Esophagus muscularis mucosa (tissue), 4 donors: ENCODE measurements around the gene RUNX3. TPM values are rescaled to one million over a fixed set of nuclear protein-coding genes. Genes with fewer than 3 reads are reported as not detected.

ENCODE experiments used
- DNase-seq: peaks from one replicate; pipeline ENCODE4 v3.0.0-alpha.2; 2017; ENCODE audit errors: extremely low spot score
- H3K27ac ChIP-seq, 4 donors: fragments of 200-600 bp; sonication (generic); replicated peaks in 1 of 4; 1 replicate in 3 of 4; 2 replicates in 1 of 4; pipeline ENCODE4 v1.5.1; 2016 to 2019; ENCODE audit warnings: mild to moderate bottlenecking in 1 of 4
- H3K27me3 ChIP-seq, 4 donors: fragments of 200-600 bp; sonication (generic); one replicate each; pipeline versions ENCODE4 v1.5.1 to v1.6.0; 2016 to 2019
- H3K36me3 ChIP-seq, 4 donors: fragments of 200-600 bp; sonication (generic); one replicate each; pipeline ENCODE4 v1.5.1; 2016 to 2019
- H3K4me1 ChIP-seq, 4 donors: fragments of 200-600 bp; sonication (generic); one replicate each; pipeline ENCODE4 v1.5.1; 2016 to 2019
- H3K4me3 ChIP-seq, 4 donors: fragments of 200-600 bp; sonication (generic); 1 replicate in 2 of 4; 2 replicates in 2 of 4; pipeline ENCODE4 v1.5.1; 2016 to 2019; ENCODE audit warnings: mild to moderate bottlenecking in 4 of 4, moderate library complexity in 1 of 4
- H3K9me3 ChIP-seq, 4 donors: fragments of 200-600 bp; sonication (generic); 1 replicate in 3 of 4; 2 replicates in 1 of 4; pipeline ENCODE4 v1.5.1; 2016 to 2019
- EP300 ChIP-seq: sonication (generic); formaldehyde crosslinking; IDR thresholded peaks from one replicate; pipeline ENCODE4 v1.6.1; 2017; ENCODE audit warnings: antibody characterized with exemption
- POLR2A ChIP-seq: fragments of 450-650 bp; IDR thresholded peaks from one replicate; pipeline ENCODE4 v1.6.1; 2017; ENCODE audit warnings: antibody characterized with exemption, moderate library complexity, mild to moderate bottlenecking, low read depth
- POLR2AphosphoS5 ChIP-seq, 2 donors: sonication (generic); formaldehyde crosslinking; IDR thresholded peaks; one replicate each; pipeline ENCODE4 v1.6.1; 2017; ENCODE audit warnings: antibody characterized with exemption in 2 of 2
- WGBS: methylation state at CpG from one replicate; pipeline ENCODE4 v1.1.5; 2018; 5-methylcytosine and 5-hydroxymethylcytosine counted together
- intact Hi-C: fragments of 100-400 bp; cut with DNase I; formaldehyde crosslinking; loops from one replicate; pipeline ENCODE4 v1.15.1; 2023
- total RNA-seq, 4 donors: library from RNA; depleted of rRNA; stranded (reverse); fragments of >200 nt; gene quantifications; one replicate each; pipeline versions ENCODE4 v1.1.0 to v1.2.1, GENCODE V29; 2016
- TF ChIP-seq, protein P1 (sequence below), 3 experiments: fragments of 200-600 bp in 2 of 3; fragments of 450-650 bp in 1 of 3; sonication (generic) in 2 of 3; IDR thresholded peaks; one replicate each; pipeline ENCODE4 v1.5.1; 2017 to 2019; ENCODE audit warnings: antibody characterized with exemption in 3 of 3, mild to moderate bottlenecking in 2 of 3, moderate library complexity in 1 of 3

RUNX3 gene
- total RNA-seq, 4 donors from 2014 or later, result 0.91 to 4.4 (median 2.3) TPM

DNA sequence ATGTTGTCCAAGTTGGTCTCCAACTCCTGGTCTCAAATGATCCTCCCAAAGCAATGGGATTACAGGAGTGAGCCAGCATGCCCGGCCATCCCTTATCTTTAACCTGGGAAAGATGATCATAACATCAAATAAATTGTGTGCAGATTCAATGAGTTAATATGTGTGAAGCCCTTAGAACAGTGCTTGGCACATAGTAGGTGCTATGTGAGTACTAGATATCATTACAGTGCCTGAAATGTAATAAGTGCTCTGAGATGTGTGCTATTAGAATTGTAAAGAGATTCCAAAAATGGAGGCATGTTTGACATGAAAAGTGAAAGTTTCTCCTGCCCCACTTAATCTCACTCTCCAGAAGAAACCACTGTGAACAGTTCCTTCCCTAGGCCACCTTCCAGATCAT is 71.8 kb downstream of the RUNX3 start:
- intact Hi-C loops, result no loop called here
- Histone ChIP-seq H3K36me3 (no peaks in the 10 kb centered on the region), H3K9me3 (no peaks in the 10 kb centered on the region), H3K27me3 (peaks cover 0 to 35% (median 0%) of the 10 kb centered on the region in 4 donors), H3K4me3 (no peak overlapping the region), H3K27ac (no peak overlapping the region), H3K4me1 (no peaks in the 10 kb centered on the region)
- no peak for TF ChIP-seq POLR2AphosphoS5 (IDR thresholded peaks at IDR 0.05)
- TF ChIP-seq, protein P1, sequence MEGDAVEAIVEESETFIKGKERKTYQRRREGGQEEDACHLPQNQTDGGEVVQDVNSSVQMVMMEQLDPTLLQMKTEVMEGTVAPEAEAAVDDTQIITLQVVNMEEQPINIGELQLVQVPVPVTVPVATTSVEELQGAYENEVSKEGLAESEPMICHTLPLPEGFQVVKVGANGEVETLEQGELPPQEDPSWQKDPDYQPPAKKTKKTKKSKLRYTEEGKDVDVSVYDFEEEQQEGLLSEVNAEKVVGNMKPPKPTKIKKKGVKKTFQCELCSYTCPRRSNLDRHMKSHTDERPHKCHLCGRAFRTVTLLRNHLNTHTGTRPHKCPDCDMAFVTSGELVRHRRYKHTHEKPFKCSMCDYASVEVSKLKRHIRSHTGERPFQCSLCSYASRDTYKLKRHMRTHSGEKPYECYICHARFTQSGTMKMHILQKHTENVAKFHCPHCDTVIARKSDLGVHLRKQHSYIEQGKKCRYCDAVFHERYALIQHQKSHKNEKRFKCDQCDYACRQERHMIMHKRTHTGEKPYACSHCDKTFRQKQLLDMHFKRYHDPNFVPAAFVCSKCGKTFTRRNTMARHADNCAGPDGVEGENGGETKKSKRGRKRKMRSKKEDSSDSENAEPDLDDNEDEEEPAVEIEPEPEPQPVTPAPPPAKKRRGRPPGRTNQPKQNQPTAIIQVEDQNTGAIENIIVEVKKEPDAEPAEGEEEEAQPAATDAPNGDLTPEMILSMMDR (IDR thresholded peaks at IDR 0.05), result no peak
- no peak for TF ChIP-seq POLR2A
- no peak for TF ChIP-seq EP300
- no peak for DNase-seq
- WGBS, result 100% methylated on average over 1 of the region's 1 CpG

DNA sequence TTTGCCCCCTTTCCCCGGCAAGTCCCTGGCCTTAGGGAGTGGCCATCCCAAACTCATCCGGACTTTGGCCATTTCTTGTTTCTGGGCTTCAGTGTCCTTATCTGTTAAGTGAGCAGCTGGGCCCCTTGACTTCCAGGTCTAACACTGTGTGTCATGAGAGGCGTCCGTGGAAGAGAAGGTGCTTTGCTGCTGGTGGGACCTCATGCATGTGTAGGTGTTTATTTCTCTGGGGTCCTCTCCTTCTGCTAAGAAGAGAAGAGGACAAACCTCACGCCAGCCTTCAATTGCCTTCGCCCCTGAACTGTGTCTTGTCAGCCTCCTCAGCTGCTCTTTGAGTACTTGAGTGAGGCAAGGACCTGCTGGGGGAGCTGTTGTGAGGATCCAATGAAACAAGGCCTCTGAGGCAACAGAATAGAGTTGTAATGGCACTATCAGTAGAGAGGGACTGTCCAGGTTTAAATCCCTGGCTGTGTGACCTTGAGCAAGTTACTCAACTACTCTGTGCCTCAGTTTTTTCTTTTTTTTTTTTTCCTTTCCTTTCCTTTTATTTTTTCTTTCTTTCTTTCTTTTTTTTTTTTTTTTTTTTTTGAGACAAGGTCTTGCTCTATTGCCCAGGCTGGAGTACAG is 72.5 kb downstream of the RUNX3 start:
- Histone ChIP-seq H3K9me3 (no peaks in the 10 kb centered on the region), H3K27ac (no peak overlapping the region), H3K4me3 (no peak overlapping the region), H3K27me3 (peaks cover 0 to 29% (median 0%) of the 10 kb centered on the region in 4 donors), H3K4me1 (no peaks in the 10 kb centered on the region), H3K36me3 (no peaks in the 10 kb centered on the region)
- no peak for DNase-seq
- intact Hi-C loops, result no loop called here
- 84% methylated on average over 6 of the region's 6 CpGs for WGBS
- TF ChIP-seq, protein P1 (IDR thresholded peaks at IDR 0.05), result no peak
- TF ChIP-seq POLR2AphosphoS5 (IDR thresholded peaks at IDR 0.05) (no peak), EP300 (no peak), POLR2A (no peak)

DNA sequence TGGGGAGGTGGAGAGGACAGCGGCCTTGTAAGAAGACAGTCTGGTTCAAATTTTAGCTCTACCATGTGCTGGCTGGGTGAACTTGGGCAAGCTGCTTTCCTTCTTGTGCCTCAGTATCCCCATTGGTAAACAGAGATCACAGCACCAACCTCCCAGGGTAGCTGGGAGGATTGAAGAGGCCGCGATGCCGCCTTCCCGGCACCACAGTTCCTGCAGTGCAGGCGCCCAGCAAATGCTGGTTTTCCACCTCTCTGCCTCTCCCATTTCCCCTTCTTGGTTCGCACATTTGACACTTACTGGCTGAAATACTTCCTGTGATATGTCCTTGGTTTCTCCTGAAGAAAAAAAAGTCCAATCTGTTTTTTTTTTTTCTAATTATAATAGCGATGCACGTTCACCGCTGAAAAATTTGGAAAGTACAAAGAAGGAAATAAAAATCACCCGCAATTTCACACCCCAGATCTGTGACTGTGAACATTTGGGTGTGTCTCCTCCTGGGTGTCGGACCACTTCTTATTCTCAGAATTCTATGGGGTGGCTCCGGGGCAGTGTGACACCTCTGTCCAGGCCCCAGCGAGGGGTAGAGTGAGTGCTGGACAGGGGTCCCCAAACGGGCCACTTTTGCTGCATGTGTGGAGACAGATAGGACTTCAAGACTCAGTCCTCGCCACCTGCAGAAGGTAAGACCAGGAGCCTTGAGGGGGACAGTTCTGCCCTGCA is 73.1 kb downstream of the RUNX3 start:
- TF ChIP-seq EP300 (no peak), POLR2A (no peak), POLR2AphosphoS5 (IDR thresholded peaks at IDR 0.05) (no peak)
- TF ChIP-seq, protein P1 (IDR thresholded peaks at IDR 0.05), result no peak
- Histone ChIP-seq H3K27me3 (peaks cover 0 to 22% (median 0%) of the 10 kb centered on the region in 4 donors), H3K9me3 (no peaks in the 10 kb centered on the region), H3K27ac (no peak overlapping the region), H3K4me3 (no peak overlapping the region), H3K4me1 (no peaks in the 10 kb centered on the region), H3K36me3 (no peaks in the 10 kb centered on the region)
- peak; percentile 81 for DNase-seq
- WGBS, result 86% methylated on average over 16 of the region's 16 CpGs
- intact Hi-C loops, result no loop called here

DNA sequence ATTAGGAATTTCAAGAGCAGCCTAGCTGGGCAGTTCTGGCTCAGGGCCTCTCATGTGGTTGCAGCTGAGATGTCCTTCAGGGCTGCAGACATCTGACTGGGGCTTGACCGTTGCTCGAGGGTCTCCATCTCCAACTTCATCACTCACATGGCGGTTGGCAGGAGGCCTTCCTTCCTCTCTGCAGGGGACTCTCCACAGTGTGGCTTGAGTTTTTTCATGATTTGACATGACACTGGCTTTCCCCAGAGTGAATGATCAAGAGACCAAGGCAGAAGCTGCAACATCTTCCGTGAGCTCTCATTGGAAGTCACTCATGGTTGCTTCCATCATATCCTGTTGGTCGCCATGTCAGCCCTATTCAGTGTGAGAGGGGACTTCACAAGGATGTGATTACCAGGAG is 74.6 kb downstream of the RUNX3 start:
- peaks cover 0 to 7% (median 0%) of the 10 kb centered on the region in 4 donors for H3K27me3 ChIP-seq
- no peak overlapping the region for H3K27ac ChIP-seq
- TF ChIP-seq POLR2A, result no peak
- no peak for TF ChIP-seq EP300
- TF ChIP-seq POLR2AphosphoS5 (IDR thresholded peaks at IDR 0.05), result no peak
- TF ChIP-seq, protein P1 (IDR thresholded peaks at IDR 0.05), result no peak
- intact Hi-C loops, result no loop called here
- no peaks in the 10 kb centered on the region for H3K36me3 ChIP-seq
- H3K9me3 ChIP-seq, result no peaks in the 10 kb centered on the region
- no peaks in the 10 kb centered on the region for H3K4me1 ChIP-seq
- 47% methylated on average over 5 of the region's 5 CpGs for WGBS
- no peak overlapping the region for H3K4me3 ChIP-seq
- DNase-seq, result no peak
